Measurements from ENCODE around the gene CYCS. TPM values are rescaled to one million over a fixed set of nuclear protein-coding genes. Genes with fewer than 3 reads are reported as not detected.

The CYCS gene
- total RNA-seq, 2 donors from 2014 or later: 134 to 282 TPM

DNA sequence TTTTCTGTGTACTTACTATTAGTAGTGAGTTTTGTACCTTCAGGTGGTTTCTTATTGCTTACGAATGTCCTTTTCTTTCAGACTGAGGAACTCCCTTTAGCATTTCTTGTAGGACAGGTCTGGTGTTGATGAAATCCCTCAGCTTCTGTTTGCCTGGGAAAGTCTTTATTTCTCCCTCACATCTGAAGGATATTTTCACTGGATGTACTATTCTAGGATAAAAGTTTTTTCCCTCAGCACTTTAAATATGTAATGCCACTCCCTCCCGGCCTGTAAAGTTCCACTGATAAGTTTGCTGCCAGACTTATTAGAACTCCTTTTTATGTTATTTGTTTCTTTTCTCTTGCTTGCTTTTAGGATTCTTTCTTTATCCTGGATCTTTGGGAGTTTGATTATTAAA, 1.7 kb upstream of the CYCS start:
- no peak for DNase-seq (ENCODE audit: low spot score)
- Histone ChIP-seq H3K4me1 (peaks cover 0 to 16% of the 10 kb centered on the region in 2 donors), H3K36me3 (peaks cover 18% of the 10 kb centered on the region), H3K9me3 (no peaks in the 10 kb centered on the region), H3K27ac (no peak overlapping the region), H3K27me3 (no peaks in the 10 kb centered on the region), H3K4me3 (no peak overlapping the region)
- TF ChIP-seq, protein P1, sequence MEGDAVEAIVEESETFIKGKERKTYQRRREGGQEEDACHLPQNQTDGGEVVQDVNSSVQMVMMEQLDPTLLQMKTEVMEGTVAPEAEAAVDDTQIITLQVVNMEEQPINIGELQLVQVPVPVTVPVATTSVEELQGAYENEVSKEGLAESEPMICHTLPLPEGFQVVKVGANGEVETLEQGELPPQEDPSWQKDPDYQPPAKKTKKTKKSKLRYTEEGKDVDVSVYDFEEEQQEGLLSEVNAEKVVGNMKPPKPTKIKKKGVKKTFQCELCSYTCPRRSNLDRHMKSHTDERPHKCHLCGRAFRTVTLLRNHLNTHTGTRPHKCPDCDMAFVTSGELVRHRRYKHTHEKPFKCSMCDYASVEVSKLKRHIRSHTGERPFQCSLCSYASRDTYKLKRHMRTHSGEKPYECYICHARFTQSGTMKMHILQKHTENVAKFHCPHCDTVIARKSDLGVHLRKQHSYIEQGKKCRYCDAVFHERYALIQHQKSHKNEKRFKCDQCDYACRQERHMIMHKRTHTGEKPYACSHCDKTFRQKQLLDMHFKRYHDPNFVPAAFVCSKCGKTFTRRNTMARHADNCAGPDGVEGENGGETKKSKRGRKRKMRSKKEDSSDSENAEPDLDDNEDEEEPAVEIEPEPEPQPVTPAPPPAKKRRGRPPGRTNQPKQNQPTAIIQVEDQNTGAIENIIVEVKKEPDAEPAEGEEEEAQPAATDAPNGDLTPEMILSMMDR (IDR thresholded peaks at IDR 0.05): no peak

DNA sequence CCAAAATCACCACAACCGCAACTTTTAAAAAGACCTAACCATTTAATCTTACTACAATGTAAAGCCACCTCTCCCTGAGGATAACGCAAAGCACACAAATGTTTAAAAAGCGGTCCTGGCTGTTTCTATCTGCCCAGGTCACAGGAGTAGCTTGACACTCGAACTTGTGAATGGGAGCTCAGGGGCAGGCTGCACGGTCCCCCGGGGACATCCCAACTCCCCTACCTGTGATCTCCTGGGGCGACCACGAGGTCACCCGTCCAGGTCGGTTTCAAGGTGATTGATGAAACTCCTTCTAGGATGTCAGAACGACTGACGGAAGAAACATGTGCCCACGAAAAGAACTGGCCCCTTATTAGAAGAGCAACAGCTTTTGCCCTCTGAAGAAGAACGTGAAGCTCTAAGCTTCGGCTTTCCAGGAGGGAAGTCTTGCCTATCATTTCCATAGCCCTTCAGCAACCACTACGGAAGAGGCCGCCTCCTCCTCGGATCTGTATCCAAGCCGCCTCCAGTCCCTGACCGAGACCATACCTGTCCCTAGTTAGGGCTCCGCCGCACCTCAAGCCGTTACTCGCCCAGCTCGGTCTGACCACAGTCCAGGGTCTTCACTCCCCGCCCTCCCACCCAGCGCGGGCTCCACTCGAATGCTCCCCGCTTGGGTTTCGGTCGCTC, 459 bp downstream of the CYCS start:
- peak overlapping the region; percentile 97 to 100 for H3K4me3 ChIP-seq
- no peaks in the 10 kb centered on the region for H3K9me3 ChIP-seq
- no peak for DNase-seq (ENCODE audit: low spot score)
- peaks cover 40% of the 10 kb centered on the region for H3K36me3 ChIP-seq
- peak overlapping the region; percentile 99 to 100 for H3K27ac ChIP-seq
- TF ChIP-seq, protein P1 (IDR thresholded peaks at IDR 0.05): no peak
- peaks cover 0 to 25% of the 10 kb centered on the region in 2 donors for H3K4me1 ChIP-seq
- no peaks in the 10 kb centered on the region for H3K27me3 ChIP-seq

DNA sequence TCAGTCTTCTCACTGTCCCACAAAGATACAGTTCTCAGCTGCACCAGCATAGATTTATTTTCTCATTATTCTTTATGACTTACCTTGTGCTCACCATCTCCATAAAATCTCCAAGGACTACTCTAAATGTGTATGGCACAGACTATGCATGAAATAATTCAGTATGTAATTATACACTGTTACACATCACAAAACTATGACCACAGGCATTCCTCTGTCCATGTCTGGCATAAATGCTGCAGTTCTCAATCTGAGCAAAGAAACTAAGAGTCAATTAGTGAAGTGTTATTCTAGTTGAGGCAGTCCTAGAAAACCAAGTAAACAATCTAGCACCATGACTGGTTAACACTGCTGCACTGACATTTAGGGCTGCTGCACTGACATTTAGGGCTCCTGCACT, 2.7 kb downstream of the CYCS start:
- Histone ChIP-seq H3K27me3 (no peaks in the 10 kb centered on the region), H3K4me1 (peaks cover 0 to 30% of the 10 kb centered on the region in 2 donors), H3K36me3 (peaks cover 46% of the 10 kb centered on the region), H3K4me3 (no peak overlapping the region), H3K9me3 (no peaks in the 10 kb centered on the region), H3K27ac (no peak overlapping the region)
- no peak for DNase-seq (ENCODE audit: low spot score)
- TF ChIP-seq, protein P1 (IDR thresholded peaks at IDR 0.05): no peak

DNA sequence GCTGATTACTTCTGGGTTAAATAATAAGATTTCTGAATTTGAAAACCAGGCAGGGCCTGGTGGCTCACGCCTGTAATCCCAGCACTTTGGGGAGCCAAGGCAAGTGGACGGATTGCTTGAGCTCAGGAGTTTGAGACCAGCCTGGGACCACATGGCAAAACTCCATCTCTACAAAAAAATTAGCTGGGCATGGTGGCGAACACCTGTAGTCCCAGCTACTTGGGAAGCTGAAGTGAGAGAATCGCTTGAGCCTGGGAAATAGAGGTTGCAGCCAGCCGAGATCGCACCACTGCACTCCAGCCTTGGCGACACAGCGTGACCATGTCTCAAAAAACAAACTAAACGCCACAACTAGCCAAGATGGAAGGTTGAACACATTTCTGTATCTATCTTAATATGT, 3.5 kb downstream of the CYCS start:
- Histone ChIP-seq H3K27me3 (no peaks in the 10 kb centered on the region), H3K4me1 (peaks cover 0 to 38% of the 10 kb centered on the region in 2 donors), H3K36me3 (peaks cover 46% of the 10 kb centered on the region), H3K9me3 (no peaks in the 10 kb centered on the region), H3K27ac (no peak overlapping the region), H3K4me3 (no peak overlapping the region)
- TF ChIP-seq, protein P1 (IDR thresholded peaks at IDR 0.05): no peak
- no peak for DNase-seq (ENCODE audit: low spot score)

DNA sequence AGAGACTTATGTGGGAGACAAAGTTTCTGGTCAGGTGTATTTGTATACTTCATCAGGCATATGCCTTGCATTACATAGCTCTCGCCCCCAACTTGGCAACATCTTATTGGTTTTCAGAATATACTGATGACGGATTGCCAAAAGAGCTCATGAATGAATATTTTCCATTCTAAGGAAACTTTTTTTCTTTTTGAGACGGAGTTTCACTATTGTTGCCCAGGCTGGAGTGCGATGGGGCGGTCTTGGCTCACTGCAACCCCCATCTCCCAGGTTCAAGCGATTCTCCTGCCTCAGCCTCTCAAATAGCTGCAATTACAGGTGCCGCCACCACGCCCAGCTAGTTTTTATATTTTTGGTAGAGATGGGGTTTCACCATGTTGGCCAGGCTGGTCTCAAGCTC, 6.0 kb downstream of the CYCS start:
- DNase-seq (ENCODE audit: low spot score): no peak
- TF ChIP-seq, protein P1 (IDR thresholded peaks at IDR 0.05): no peak
- Histone ChIP-seq H3K27me3 (no peaks in the 10 kb centered on the region), H3K36me3 (peaks cover 43% of the 10 kb centered on the region), H3K9me3 (no peaks in the 10 kb centered on the region), H3K4me3 (no peak overlapping the region), H3K27ac (no peak overlapping the region), H3K4me1 (peaks cover 0 to 36% of the 10 kb centered on the region in 2 donors)

Measured in right atrium auricular region (tissue), 2 donors.